Keratinocyte (primary cell): ENCODE data around the gene MAP2K4. TPM values are rescaled to one million over a fixed set of nuclear protein-coding genes. Genes with fewer than 3 reads are reported as not detected.
A peak's percentile ranks its signal among the peaks of the same experiment; 100 is the strongest.

ENCODE experiments used
- DNase-seq: peaks from one replicate; pipeline ENCODE4 v3.0.0-alpha.2; 2011; ENCODE audit warnings: low read depth, missing footprints, low spot score
- FAIRE-seq: peaks from 2 replicates; lab custom pipeline; 2011; peaks lifted over from hg19 to GRCh38; lab: Jason Lieb, UNC
- H2AFZ ChIP-seq: 2 replicates; pipeline ENCODE4 v1.6.0; 2012; ENCODE audit warnings: low read length, control low read depth, inconsistent platforms; ENCODE audit not compliant: control insufficient read depth
- H3K27ac ChIP-seq: 2 replicates; pipeline ENCODE4 v1.5.1; 2011; ENCODE audit warnings: low read length; ENCODE audit not compliant: control insufficient read depth, insufficient read depth
- H3K27me3 ChIP-seq: 3 replicates; pipeline ENCODE4 v1.6.0; 2011; ENCODE audit warnings: low read length; ENCODE audit not compliant: control insufficient read depth, insufficient read depth; ENCODE audit errors: extremely low read depth
- H3K36me3 ChIP-seq, 2 experiments: 2 replicates in 1 of 2; 3 replicates in 1 of 2; pipeline ENCODE4 v1.5.1; 2011; ENCODE audit warnings: low read length in 2 of 2, mild to moderate bottlenecking in 1 of 2; ENCODE audit not compliant: control insufficient read depth in 2 of 2, insufficient read depth in 2 of 2; ENCODE audit errors: extremely low read depth in 1 of 2
- H3K4me1 ChIP-seq: 3 replicates; pipeline ENCODE4 v1.5.1; 2011; ENCODE audit warnings: low read length; ENCODE audit not compliant: control insufficient read depth, insufficient read depth; ENCODE audit errors: extremely low read depth
- H3K4me2 ChIP-seq: 3 replicates; pipeline ENCODE4 v1.6.0; 2011; ENCODE audit warnings: low read depth, low read length; ENCODE audit not compliant: control insufficient read depth, insufficient read depth; ENCODE audit errors: extremely low read depth
- H3K4me3 ChIP-seq, 3 experiments: fragments of 200-600 bp in 1 of 3; sonication (generic) in 1 of 3; 2 replicates in 2 of 3; 3 replicates in 1 of 3; pipeline ENCODE4 v1.5.1; 2011 to 2016; ENCODE audit warnings: low read length in 3 of 3, mild to moderate bottlenecking in 3 of 3, control low read depth in 2 of 3, inconsistent platforms in 1 of 3, low read depth in 1 of 3, mixed read lengths in 1 of 3, mixed run types in 1 of 3, moderate library complexity in 1 of 3; ENCODE audit not compliant: control insufficient read depth in 2 of 3, insufficient read depth in 2 of 3; ENCODE audit errors: extremely low read depth in 1 of 3
- H3K79me2 ChIP-seq: 2 replicates; pipeline ENCODE4 v1.6.0; 2012; ENCODE audit warnings: low read length; ENCODE audit not compliant: control insufficient read depth, insufficient read depth
- H3K9ac ChIP-seq: 3 replicates; pipeline ENCODE4 v1.6.0; 2011; ENCODE audit warnings: low read length; ENCODE audit not compliant: control insufficient read depth, insufficient read depth; ENCODE audit errors: extremely low read depth
- H3K9me1 ChIP-seq: 3 replicates; pipeline ENCODE4 v1.6.0; 2011; ENCODE audit warnings: low read length; ENCODE audit not compliant: control insufficient read depth, insufficient read depth; ENCODE audit errors: extremely low read depth
- H3K9me3 ChIP-seq: 2 replicates; pipeline ENCODE4 v1.5.1; 2012; ENCODE audit warnings: low read depth, low read length; ENCODE audit not compliant: control insufficient read depth
- H4K20me1 ChIP-seq: 3 replicates; pipeline ENCODE4 v1.6.0; 2011; ENCODE audit warnings: low read length; ENCODE audit not compliant: control insufficient read depth, insufficient read depth; ENCODE audit errors: extremely low read depth
- EZH2 ChIP-seq: IDR thresholded peaks from one replicate; pipeline ENCODE4 v1.6.1; 2012; ENCODE audit warnings: inconsistent platforms, mild to moderate bottlenecking, low read length, moderate library complexity
- dilution Hi-C: fragments of 300-500 bp; cut with MboI; formaldehyde crosslinking; loops from one replicate; pipeline ENCODE4 v1.7.0; 2020; ENCODE audit warnings: low sequenced_read_pairs; ENCODE audit not compliant: extremely low pct_ligation_motif_present
- polyA plus RNA-seq, 5 experiments: library from polyadenylated mRNA; depleted of rRNA in 3 of 5; stranded (reverse) in 3 of 5; stranded (forward) in 1 of 5; unstranded in 1 of 5; fragments of >200 nt; gene quantifications; 1 replicate in 1 of 5; 2 replicates in 3 of 5; 3 replicates in 1 of 5; pipeline versions ENCODE4 v1.2.1 to v1.2.3, GENCODE V29; 2011 to 2012; ENCODE audit warnings: missing spikeins in 2 of 5, low read depth in 1 of 5, low replicate concordance in 1 of 5
- TF ChIP-seq, protein P1 (sequence below), 3 experiments: IDR thresholded peaks in 1 of 3; conservative IDR thresholded peaks in 1 of 3; optimal IDR thresholded peaks in 1 of 3; 2 replicates in 2 of 3; 3 replicates in 1 of 3; pipeline versions ENCODE3 to v1.5.1; 2011; ENCODE audit warnings: low read length in 3 of 3, mild to moderate bottlenecking in 3 of 3, moderate library complexity in 2 of 3, control low read depth in 1 of 3, inconsistent platforms in 1 of 3; ENCODE audit not compliant: insufficient read depth in 2 of 3; ENCODE audit errors: extremely low read depth in 1 of 3

MAP2K4 gene
- polyA plus RNA-seq, 1 donor (not counting 4 experiments of a cell fraction or from before 2014, with no cell fraction given): 37.3 TPM

DNA sequence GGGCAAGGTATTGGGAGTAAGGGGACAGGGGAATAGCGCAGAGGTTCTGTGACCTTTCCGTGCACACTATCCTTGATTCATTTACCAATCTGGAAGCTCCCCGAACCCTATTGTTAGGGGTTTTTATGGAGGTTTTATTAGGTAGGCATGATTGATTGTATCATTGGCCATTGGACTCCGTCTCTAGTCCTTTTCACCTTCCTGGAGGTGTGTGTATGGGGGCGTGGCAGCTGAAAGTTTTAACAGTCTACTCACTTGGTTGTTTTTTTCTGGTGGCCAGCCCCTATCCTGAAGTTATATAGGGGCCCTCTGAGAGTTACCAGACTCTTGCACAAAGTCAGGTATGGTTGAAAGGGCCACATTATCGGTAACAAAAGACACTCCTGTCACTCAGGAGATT, 23.0 kb downstream of the MAP2K4 start:
- Histone ChIP-seq H3K27ac (no peak overlapping the region), H3K79me2 (peaks cover 69% of the 10 kb centered on the region), H4K20me1 (peaks cover 13% of the 10 kb centered on the region), H3K4me3 (no peak overlapping the region), H3K9me1 (peaks cover 3% of the 10 kb centered on the region), H3K9me3 (no peaks in the 10 kb centered on the region), H3K4me1 (peaks cover 49% of the 10 kb centered on the region), H3K9ac (no peak overlapping the region), H3K27me3 (no peaks in the 10 kb centered on the region), H2AFZ (no peak overlapping the region), H3K4me2 (no peak overlapping the region), H3K36me3 (no peaks in the 10 kb centered on the region)
- dilution Hi-C loops: no loop called here
- FAIRE-seq (no peak), DNase-seq (no peak)
- no peak for TF ChIP-seq EZH2
- TF ChIP-seq, protein P1, sequence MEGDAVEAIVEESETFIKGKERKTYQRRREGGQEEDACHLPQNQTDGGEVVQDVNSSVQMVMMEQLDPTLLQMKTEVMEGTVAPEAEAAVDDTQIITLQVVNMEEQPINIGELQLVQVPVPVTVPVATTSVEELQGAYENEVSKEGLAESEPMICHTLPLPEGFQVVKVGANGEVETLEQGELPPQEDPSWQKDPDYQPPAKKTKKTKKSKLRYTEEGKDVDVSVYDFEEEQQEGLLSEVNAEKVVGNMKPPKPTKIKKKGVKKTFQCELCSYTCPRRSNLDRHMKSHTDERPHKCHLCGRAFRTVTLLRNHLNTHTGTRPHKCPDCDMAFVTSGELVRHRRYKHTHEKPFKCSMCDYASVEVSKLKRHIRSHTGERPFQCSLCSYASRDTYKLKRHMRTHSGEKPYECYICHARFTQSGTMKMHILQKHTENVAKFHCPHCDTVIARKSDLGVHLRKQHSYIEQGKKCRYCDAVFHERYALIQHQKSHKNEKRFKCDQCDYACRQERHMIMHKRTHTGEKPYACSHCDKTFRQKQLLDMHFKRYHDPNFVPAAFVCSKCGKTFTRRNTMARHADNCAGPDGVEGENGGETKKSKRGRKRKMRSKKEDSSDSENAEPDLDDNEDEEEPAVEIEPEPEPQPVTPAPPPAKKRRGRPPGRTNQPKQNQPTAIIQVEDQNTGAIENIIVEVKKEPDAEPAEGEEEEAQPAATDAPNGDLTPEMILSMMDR (optimal IDR thresholded peaks at IDR 0.05 in 1 of 3, IDR thresholded peaks at IDR 0.05 in 1 of 3, conservative IDR thresholded peaks at IDR 0.05 in 1 of 3; ENCODE audit: extremely low read depth in 1 of 3, insufficient read depth in 2 of 3, low read length in 3 of 3): no peak

DNA sequence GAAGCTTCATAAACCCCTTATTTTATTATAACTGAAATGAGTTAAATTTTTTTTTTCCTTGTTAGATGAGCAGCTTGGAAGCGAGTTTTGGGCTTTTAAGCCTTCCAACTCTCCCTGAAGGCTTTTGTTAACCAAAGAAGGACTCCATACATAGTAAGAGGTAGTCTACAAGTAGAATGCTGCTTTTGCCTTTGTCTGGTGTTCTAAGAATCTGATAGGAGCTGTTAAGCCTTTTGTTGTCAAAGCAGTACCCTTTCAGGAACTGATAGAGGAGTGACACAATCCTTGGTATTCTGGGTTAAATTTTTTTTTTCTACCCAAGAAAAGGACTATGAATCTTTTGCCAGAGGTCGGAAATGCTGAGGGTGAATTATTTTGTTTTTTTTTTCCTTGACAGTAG, 26.1 kb downstream of the MAP2K4 start:
- Histone ChIP-seq H4K20me1 (peaks cover 12% of the 10 kb centered on the region), H3K4me1 (peaks cover 26% of the 10 kb centered on the region), H3K4me2 (peak overlapping the region; percentile 30), H3K9me3 (no peaks in the 10 kb centered on the region), H3K79me2 (peaks cover 94% of the 10 kb centered on the region), H2AFZ (no peak overlapping the region), H3K36me3 (no peaks in the 10 kb centered on the region), H3K27ac (no peak overlapping the region), H3K9ac (no peak overlapping the region), H3K4me3 (no peak overlapping the region), H3K27me3 (no peaks in the 10 kb centered on the region), H3K9me1 (peaks cover 3% of the 10 kb centered on the region)
- no peak for DNase-seq
- no peak for FAIRE-seq
- dilution Hi-C loops: no loop called here
- TF ChIP-seq, protein P1 (optimal IDR thresholded peaks at IDR 0.05 in 1 of 3, IDR thresholded peaks at IDR 0.05 in 1 of 3, conservative IDR thresholded peaks at IDR 0.05 in 1 of 3; ENCODE audit: extremely low read depth in 1 of 3, insufficient read depth in 2 of 3, low read length in 3 of 3): no peak
- no peak for TF ChIP-seq EZH2
